HG02884 (cell line): Measurements from ENCODE around the gene COA1.
"Not testable (repeated sequence)": the region's sequence is repeated elsewhere in the genome, so short reads cannot be mapped to it uniquely, and the experiment has no call there.

Experiments used
- ATAC-seq: cut with Tn5 transposase; IDR thresholded peaks from one replicate; pipeline ENCODE4 v1.9.1; 2021; ENCODE audit warnings: mild to moderate bottlenecking, moderate library complexity; ENCODE audit not compliant: unreplicated experiment

The COA1 gene

GRCh38 chr7:43758822-43759683 is 29.7 kb upstream of the COA1 start:
- ATAC-seq, result peak; percentile 46

GRCh38 chr7:43758029-43758821 is 28.9 kb upstream of the COA1 start, which contains the start of gene BLVRA:
Gene BLVRA, plus strand, starts transcription at chr7:43758680. Its CDS starts 12,479 bp downstream, at chr7:43771159.
- ATAC-seq, result peak; percentile 50

DNA sequence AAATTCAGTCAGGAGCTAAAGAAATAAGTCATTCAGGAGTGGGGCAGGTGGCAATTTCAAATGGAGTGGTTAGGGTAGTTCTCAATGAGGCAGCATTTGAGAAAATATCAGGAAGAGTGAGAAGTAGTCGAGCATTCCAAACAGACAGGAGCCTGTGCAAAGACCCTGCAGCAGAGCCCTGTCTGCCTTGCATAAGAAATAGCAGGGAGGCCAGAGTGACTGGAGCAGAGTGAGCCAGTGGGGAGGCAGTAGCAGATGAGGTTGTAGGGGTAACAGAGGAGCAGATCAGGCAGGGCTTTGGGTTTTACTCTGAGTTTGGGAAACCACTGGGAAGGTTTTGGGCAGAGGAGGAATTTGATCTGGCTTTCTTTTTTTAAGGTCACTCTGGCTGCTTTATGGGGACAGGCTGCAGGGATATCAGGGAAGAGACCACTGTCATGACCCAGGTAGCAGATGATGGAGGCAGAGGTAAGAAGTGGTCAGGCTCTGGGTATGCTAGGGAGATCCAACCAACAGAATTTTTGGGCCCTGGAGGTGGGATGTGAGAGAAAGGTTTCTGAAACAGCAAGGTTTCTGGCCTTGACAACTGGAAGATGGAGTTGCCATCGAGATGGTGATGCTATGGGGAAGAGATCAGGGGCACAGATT is 27.9 kb upstream of the COA1 start:
- ATAC-seq, result no peak

- peak; percentile 44 for ATAC-seq
Observed at GRCh38 chr7:43756368-43757072, 27.2 kb upstream of the COA1 start.

DNA sequence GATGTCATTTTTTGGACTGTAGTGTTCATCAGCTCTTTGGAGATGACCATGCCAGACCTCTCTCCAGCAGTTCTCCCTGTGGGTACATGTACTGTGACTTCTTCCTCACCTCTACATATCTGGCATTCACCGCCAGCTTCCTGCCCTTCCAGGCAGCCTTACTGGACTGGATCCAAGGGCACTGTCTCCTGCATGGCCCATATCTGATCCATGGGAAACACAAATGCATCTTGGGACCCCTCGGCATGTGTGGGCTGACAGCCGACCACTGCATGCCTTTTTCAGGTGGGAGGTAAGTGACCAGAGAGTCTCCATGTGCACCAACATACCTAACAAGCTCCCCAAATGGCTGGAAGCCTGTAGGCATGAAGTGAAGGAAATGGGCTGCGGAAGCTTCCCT is 25.3 kb upstream of the COA1 start:
- no peak for ATAC-seq

- no peak for ATAC-seq
Observed at GRCh38 chr7:43753843-43754242, 24.5 kb upstream of the COA1 start.

DNA sequence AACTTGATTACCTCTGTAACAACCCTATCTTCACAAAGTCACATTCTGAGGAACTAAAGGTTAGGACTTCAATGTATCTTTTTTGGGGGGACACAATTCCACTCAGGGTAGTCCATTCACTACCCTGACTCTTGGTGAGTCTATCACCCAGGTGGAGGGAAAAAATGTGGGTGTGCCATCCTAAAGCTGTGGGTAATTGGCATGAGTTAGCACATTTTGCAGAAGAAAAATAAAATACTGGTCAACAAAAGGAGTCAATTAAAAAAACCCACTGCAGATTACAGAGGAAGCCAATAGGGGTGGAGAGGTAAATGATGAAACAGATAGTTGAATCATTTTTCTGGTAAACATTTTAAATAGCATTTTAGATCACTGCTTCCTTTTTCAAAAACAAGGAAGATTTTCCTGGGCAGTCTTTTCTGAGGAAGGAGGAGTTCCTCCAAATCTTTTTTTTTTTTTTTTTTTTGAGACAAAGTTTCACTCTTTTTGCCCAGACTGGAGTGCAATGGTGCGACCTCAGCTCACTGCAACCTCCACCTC is 24.0 kb upstream of the COA1 start:
- no peak for ATAC-seq

DNA sequence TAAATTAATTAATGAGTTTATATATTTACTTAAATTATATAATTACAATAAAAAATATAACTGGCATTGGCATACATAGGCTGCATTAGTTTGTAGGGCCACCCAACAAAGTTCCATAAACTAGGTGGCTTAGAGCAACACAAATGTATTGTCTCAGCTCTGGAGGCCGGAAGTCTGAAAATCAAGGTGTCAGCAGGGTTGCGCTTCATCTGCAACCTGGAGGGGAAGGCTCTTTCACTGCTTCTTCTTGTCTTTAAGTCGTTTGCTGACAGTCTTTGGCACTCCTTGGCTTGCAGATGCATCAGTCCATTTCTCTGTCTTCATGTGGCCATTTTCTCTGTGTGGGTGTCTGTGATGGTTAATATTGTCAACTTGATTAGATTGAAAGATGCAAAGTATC is 23.1 kb upstream of the COA1 start:
- ATAC-seq, result no peak

- ATAC-seq, result peak; percentile 20
Observed at GRCh38 chr7:43750016-43750887, 20.9 kb upstream of the COA1 start.

- no peak for ATAC-seq
Observed at GRCh38 chr7:43749383-43749940, 20.1 kb upstream of the COA1 start.

DNA sequence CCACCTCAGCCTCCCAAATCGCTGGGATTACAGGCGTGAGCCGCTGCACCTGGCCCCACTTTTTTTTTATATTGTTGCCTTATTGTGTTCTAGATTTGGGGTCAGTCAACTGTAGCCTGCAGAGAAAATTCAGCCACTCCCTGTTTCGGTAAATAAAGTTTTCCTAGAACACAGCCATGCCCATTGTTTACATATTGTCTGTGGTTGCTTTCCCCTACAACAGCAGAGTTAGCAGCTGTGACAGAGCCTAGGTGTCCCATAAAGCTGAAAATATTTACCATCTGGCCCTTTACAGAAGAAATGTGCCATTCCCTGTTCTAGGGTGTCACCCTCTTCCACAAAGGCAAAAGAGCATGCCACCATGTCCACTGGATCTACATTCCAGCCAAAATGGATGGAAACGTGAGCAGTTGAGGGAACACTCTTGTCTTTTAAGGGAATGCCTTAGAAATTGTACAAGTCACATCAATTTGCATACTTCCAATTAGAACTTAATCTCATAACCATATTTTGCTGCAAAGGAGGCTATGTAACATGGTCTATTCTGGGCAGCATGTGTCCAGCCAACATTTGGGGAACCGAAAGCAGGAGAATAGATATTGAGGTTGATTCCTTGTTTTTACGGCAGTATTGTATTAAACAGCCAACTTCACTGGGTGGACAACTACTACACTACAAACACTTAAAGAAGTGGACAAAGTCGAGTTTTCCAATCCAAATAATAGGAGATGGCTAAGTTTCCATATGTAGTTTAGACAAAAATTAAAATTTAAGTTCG is 18.2 kb upstream of the COA1 start:
- ATAC-seq, result no peak

DNA sequence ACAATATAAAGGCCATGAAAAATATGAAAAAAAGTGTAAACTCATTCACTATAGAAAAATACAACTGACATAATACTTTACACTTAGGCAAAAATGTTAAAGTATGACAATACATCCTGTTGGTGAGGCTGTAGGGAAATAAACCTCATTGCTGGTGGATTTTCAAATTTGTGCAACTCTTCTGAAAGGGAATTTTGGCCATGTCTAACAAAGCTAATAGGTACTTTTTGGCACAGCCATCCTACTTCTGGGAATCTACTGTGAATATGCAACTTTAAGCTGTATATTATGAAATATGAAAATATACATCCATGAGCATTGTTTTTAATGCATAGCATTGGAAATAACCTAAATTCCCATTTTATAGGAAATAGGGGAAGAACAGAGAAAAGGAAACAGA is 13.4 kb upstream of the COA1 start:
- ATAC-seq, result no peak

DNA sequence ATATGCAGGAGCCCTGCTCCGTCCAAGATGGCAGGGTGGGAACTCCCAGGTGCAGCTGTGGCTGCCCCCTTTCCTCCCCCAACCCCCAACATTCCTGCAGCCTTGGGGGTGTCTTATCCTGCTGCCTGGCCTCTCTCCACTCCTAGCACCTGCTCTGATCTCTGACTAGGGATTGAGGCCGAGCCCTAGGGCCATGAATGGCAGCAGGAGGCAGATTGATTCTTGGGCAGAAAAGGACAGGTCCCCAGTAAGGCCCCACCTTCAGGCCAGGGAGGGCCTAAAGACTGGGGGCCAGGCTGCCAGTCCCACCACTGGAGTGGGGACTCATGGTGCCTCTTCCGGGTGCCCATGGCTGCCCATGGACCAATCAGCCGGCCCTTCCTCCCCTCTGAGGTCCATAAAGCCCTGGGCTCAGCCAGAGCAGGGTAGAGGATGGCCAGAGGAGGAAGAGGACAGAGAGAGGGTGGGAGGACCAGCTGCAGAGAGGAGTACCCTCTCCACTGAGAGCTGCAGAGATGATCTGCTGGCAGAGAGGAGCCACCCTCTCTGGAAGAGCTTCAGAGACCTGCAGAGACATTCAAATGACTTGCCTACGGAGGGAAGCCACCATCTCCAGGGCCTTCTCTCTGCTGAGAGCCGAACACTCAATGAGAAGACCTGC is 8.3 kb upstream of the COA1 start:
- no peak for ATAC-seq

DNA sequence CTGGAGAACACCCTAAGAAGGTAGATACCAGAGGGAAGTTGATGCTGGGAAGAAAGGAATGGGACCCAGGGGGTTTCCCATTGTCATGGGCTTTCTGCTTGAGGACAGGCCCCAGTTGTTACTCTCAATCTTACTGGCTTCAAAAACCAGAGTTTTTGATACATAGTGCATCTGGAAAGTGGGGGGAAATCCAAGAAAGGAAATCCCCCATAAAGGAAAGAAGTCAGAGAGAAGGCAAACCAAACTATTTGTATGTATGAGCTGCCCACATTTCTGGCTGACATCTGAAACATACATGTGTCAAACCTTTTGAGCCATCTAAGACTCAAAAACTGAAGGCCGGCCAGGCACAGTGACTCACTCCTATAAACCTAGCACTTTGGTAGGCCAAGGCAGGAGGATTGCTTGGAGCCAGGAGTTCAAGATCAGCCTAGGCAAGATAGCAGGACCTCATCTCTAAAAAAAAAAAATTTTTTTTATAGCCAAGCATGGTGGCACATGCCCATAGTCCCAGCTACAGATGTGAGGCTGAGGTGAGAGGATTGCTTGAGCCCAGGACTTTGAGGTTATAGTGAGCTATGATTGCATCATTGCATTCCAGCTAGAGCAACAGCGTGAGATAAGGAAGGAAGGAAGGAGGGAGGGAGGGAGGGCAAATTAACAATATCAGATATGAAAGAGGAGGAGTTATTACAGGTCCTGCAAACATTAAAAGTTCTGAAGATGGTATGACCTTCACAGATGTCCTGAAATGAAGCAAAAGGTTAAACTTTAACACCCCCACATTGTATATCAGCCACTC is 6.7 kb upstream of the COA1 start:
- peak; percentile 81 for ATAC-seq

DNA sequence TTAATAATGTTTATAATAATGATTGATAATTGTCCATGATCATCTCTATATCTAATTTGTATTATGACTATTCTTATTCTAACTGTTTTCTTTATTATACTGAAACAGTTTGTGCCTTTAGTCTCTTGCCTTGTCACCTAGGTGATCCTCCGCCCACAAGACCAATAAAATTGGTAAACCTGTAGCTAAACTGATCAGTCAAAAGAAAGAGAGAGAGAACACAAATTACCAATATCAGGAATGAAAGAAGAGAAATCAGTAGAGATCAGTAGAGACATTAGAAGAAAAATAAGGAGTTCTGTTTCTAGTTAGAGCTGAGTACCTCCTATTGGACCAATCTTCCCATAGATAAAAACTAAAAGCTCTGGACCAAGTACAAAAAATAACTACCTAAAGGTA is 6.1 kb upstream of the COA1 start:
- peak; percentile 20 for ATAC-seq

- ATAC-seq, result not testable (repeated sequence)
Observed at GRCh38 chr7:43734575-43735332, 5.4 kb upstream of the COA1 start.
